Fibroblast of mammary gland (primary cell): ENCODE measurements around the gene ZNF280C.

Source experiments
- DNase-seq: peaks from one replicate; pipeline ENCODE4 v3.0.0-alpha.2; 2010; ENCODE audit warnings: low read depth
- H3K4me3 ChIP-seq: 2 replicates; pipeline ENCODE4 v1.5.1; 2011; ENCODE audit warnings: low read depth, mild to moderate bottlenecking, low read length, moderate library complexity; ENCODE audit not compliant: control insufficient read depth
- TF ChIP-seq, protein P1 (sequence below): conservative IDR thresholded peaks from 2 replicates; pipeline ENCODE4 v1.5.1; 2011; ENCODE audit warnings: low read depth, low read length, inconsistent platforms; ENCODE audit not compliant: control insufficient read depth, insufficient read depth

Gene ZNF280C

GRCh38 chrX:130179579-130180215 lies 89.0 kb downstream of the ZNF280C start:
- TF ChIP-seq, protein P1, sequence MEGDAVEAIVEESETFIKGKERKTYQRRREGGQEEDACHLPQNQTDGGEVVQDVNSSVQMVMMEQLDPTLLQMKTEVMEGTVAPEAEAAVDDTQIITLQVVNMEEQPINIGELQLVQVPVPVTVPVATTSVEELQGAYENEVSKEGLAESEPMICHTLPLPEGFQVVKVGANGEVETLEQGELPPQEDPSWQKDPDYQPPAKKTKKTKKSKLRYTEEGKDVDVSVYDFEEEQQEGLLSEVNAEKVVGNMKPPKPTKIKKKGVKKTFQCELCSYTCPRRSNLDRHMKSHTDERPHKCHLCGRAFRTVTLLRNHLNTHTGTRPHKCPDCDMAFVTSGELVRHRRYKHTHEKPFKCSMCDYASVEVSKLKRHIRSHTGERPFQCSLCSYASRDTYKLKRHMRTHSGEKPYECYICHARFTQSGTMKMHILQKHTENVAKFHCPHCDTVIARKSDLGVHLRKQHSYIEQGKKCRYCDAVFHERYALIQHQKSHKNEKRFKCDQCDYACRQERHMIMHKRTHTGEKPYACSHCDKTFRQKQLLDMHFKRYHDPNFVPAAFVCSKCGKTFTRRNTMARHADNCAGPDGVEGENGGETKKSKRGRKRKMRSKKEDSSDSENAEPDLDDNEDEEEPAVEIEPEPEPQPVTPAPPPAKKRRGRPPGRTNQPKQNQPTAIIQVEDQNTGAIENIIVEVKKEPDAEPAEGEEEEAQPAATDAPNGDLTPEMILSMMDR = no peak
- no peak for DNase-seq
- H3K4me3 ChIP-seq = no peak overlapping the region

DNA sequence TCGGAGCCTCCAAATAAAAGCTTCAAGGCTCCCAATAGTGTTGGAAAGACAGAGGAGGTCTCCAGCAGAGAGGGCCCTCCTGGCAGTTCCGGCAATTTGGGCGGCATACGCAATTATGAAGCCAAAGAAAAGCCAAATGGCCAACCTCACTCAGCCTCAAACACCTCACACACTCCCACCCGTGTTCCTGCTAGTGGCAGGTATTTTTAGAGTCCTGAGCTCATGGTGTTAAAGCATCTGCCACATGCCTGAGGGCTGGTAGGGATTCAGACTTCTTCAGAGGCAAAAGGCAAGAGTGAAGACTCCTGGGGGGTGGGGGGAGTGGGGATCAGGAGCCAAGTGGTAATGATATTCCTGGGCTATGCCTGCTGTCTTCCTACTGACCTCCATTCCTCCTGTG lies 89.5 kb downstream of the ZNF280C start:
- TF ChIP-seq, protein P1 = no peak
- no peak for DNase-seq
- H3K4me3 ChIP-seq = no peak overlapping the region

DNA sequence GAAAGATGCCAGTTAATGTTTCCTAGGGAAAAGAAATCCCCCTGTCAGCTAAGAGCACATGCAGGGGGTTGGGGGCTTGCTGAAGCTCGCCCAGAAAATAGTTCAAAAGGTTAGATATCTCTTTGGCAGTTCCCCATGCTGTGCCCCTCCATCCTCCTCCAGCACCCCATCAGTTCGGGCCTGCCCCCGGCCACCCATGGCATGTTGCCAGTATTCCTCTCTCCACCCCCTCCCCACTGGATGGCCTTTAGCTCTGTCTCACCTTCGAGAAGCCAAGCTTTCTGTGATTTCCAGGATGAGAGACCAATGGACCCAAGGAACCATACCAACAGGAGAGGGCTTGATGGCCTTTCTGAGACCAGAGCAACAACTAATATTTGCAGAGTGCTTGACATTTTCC lies 91.8 kb downstream of the ZNF280C start:
- TF ChIP-seq, protein P1 = no peak
- no peak for DNase-seq
- no peak overlapping the region for H3K4me3 ChIP-seq

GRCh38 chrX:130176354-130176776 lies 92.3 kb downstream of the ZNF280C start:
- TF ChIP-seq, protein P1 = no peak
- DNase-seq = no peak
- no peak overlapping the region for H3K4me3 ChIP-seq

- TF ChIP-seq, protein P1 = no peak
- DNase-seq = no peak
- no peak overlapping the region for H3K4me3 ChIP-seq
Measured at GRCh38 chrX:130174937-130175336, 93.8 kb downstream of the ZNF280C start.

DNA sequence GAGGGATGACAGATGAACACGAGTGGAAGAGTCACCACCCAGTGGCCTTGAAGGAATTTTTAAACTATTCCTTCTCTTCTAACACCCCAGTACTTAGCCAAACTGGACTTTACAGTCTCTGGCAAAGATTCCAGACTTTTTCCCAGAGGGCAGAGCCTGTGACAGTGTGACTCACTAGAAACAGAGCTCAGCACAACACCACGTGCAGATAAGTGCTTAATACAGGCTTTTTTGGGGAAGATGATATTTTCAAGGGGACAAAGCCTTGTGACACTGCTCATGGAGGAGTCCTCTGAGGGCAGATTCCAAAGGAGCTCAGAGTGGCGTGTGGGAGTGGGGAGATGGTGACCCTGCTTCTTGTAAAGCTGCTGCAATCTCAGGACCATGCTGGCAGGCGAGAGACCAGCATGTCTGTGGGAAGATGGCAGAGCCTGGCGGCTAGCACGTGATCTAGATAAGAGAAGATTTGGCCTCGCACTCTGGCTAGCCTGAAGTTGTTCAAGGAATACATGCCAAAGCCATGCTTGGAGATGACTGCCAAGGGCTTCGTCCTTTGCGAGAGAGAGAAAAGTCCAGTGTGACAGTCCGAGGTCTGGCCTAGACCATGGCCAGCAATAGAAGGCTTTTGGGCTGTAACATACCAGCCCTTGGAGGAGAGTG lies 94.5 kb downstream of the ZNF280C start:
- peak; percentile 74 for DNase-seq
- TF ChIP-seq, protein P1 = no peak
- H3K4me3 ChIP-seq = no peak overlapping the region
